ENCODE data around the gene PRKG2.

PRKG2 gene

GRCh38 chr4:81118086-81118485 is 96.9 kb downstream of the PRKG2 start:
- Histone ChIP-seq H3K27me3 (no peaks in the 10 kb centered on the region), H3K4me3 (no peak overlapping the region), H3K4me1 (no peaks in the 10 kb centered on the region), H3K36me3 (no peaks in the 10 kb centered on the region), H3K4me2 (no peak overlapping the region), H3K9me3 (replicated peaks in 1 of 11) (no peaks in the 10 kb centered on the region), H3K27ac (no peak overlapping the region), H3K9ac (no peak overlapping the region), H4K20me1 (no peaks in the 10 kb centered on the region)
- no peak for TF ChIP-seq Cebpa-rat (IDR thresholded peaks at IDR 0.05)

- no peak overlapping the region for H3K4me2 ChIP-seq
- H3K36me3 ChIP-seq = no peaks in the 10 kb centered on the region
These were observed 98.5 kb downstream of the PRKG2 start for GRCh38 chr4:81116566-81116965.

GRCh38 chr4:81113024-81113423 is 102.0 kb downstream of the PRKG2 start:
- no peaks in the 10 kb centered on the region for H3K27me3 ChIP-seq

More at GRCh38 chr4:81116566-81116965, 98.5 kb downstream of the PRKG2 start:
- no peak overlapping the region for H3K4me3 ChIP-seq
- no peak overlapping the region for H3K27ac ChIP-seq
- no peak for TF ChIP-seq Cebpa-rat (IDR thresholded peaks at IDR 0.05)
- no peaks in the 10 kb centered on the region for H4K20me1 ChIP-seq
- no peaks in the 10 kb centered on the region for H3K4me1 ChIP-seq
- H3K27me3 ChIP-seq = no peaks in the 10 kb centered on the region
- no peak overlapping the region for H3K9ac ChIP-seq
- H3K9me3 ChIP-seq (replicated peaks in 1 of 11) = no peaks in the 10 kb centered on the region

GRCh38 chr4:81109356-81109755 is 105.7 kb downstream of the PRKG2 start:
- Histone ChIP-seq H3K27me3 (no peaks in the 10 kb centered on the region), H3K4me3 (no peak overlapping the region), H3K9ac (no peak overlapping the region), H3K4me2 (no peak overlapping the region), H3K27ac (no peak overlapping the region), H4K20me1 (no peaks in the 10 kb centered on the region), H3K4me1 (no peaks in the 10 kb centered on the region), H3K9me3 (replicated peaks in 1 of 11) (no peaks in the 10 kb centered on the region), H3K36me3 (no peaks in the 10 kb centered on the region)
- TF ChIP-seq Cebpa-rat (IDR thresholded peaks at IDR 0.05) = no peak

More at GRCh38 chr4:81113024-81113423, 102.0 kb downstream of the PRKG2 start:
- no peak overlapping the region for H3K4me2 ChIP-seq
- H3K4me1 ChIP-seq = no peaks in the 10 kb centered on the region
- H3K9ac ChIP-seq = no peak overlapping the region
- TF ChIP-seq Cebpa-rat (IDR thresholded peaks at IDR 0.05) = no peak
- no peak overlapping the region for H3K4me3 ChIP-seq
- H3K36me3 ChIP-seq = no peaks in the 10 kb centered on the region
- H3K9me3 ChIP-seq (replicated peaks in 1 of 11) = no peaks in the 10 kb centered on the region
- H3K27ac ChIP-seq = no peak overlapping the region
- H4K20me1 ChIP-seq = no peaks in the 10 kb centered on the region

- Histone ChIP-seq H3K36me3 (no peaks in the 10 kb centered on the region), H4K20me1 (no peaks in the 10 kb centered on the region), H3K27me3 (no peaks in the 10 kb centered on the region), H3K4me2 (no peak overlapping the region), H3K4me3 (no peak overlapping the region), H3K4me1 (no peaks in the 10 kb centered on the region), H3K27ac (no peak overlapping the region), H3K9me3 (replicated peaks in 1 of 11) (no peaks in the 10 kb centered on the region), H3K9ac (no peak overlapping the region)
- TF ChIP-seq Cebpa-rat (IDR thresholded peaks at IDR 0.05) = no peak
These were observed 108.9 kb downstream of the PRKG2 start for GRCh38 chr4:81106150-81106549.

GRCh38 chr4:81102107-81102506 is 112.9 kb downstream of the PRKG2 start:
- no peaks in the 10 kb centered on the region for H3K36me3 ChIP-seq
- TF ChIP-seq Cebpa-rat (IDR thresholded peaks at IDR 0.05) = no peak
- H3K9ac ChIP-seq = no peak overlapping the region
- no peak overlapping the region for H3K4me2 ChIP-seq
- no peak overlapping the region for H3K27ac ChIP-seq
- no peaks in the 10 kb centered on the region for H3K4me1 ChIP-seq
- no peaks in the 10 kb centered on the region for H3K27me3 ChIP-seq
- H3K4me3 ChIP-seq = no peak overlapping the region
- peaks cover 0 to 7% (median 0%) of the 10 kb centered on the region in 11 experiments; a peak in 7 of 22 replicates for H3K9me3 ChIP-seq (replicated peaks in 1 of 11)
- no peaks in the 10 kb centered on the region for H4K20me1 ChIP-seq

GRCh38 chr4:81096566-81096965 is 118.5 kb downstream of the PRKG2 start:
- Histone ChIP-seq H3K9ac (no peak overlapping the region), H3K27me3 (no peaks in the 10 kb centered on the region), H3K4me3 (no peak overlapping the region), H3K4me2 (no peak overlapping the region), H3K4me1 (no peaks in the 10 kb centered on the region), H3K27ac (no peak overlapping the region), H4K20me1 (no peaks in the 10 kb centered on the region), H3K36me3 (no peaks in the 10 kb centered on the region), H3K9me3 (replicated peaks in 1 of 11) (peaks cover 0 to 10% (median 0%) of the 10 kb centered on the region in 11 experiments; a peak in 7 of 22 replicates)
- no peak for TF ChIP-seq Cebpa-rat (IDR thresholded peaks at IDR 0.05)

- Histone ChIP-seq H3K9ac (no peak overlapping the region), H3K4me3 (no peak overlapping the region), H3K27me3 (no peaks in the 10 kb centered on the region), H3K4me1 (no peaks in the 10 kb centered on the region), H3K36me3 (no peaks in the 10 kb centered on the region), H3K9me3 (replicated peaks in 1 of 11) (peaks cover 0 to 10% (median 0%) of the 10 kb centered on the region in 11 experiments; a peak in 7 of 22 replicates), H3K4me2 (no peak overlapping the region), H4K20me1 (no peaks in the 10 kb centered on the region), H3K27ac (no peak overlapping the region)
- TF ChIP-seq Cebpa-rat (IDR thresholded peaks at IDR 0.05) = no peak
These were observed 119.6 kb downstream of the PRKG2 start for GRCh38 chr4:81095389-81095788.

GRCh38 chr4:81093720-81094401 is 121.2 kb downstream of the PRKG2 start:
- H3K9ac ChIP-seq = no peak overlapping the region
- no peaks in the 10 kb centered on the region for H3K36me3 ChIP-seq
- no peaks in the 10 kb centered on the region for H3K27me3 ChIP-seq
- H3K4me3 ChIP-seq = no peak overlapping the region
- no peak overlapping the region for H3K27ac ChIP-seq
- TF ChIP-seq Cebpa-rat (IDR thresholded peaks at IDR 0.05) = no peak
- H3K9me3 ChIP-seq (replicated peaks in 1 of 11) = peaks cover 0 to 10% (median 0%) of the 10 kb centered on the region in 11 experiments; a peak in 7 of 22 replicates
- H3K4me1 ChIP-seq = no peaks in the 10 kb centered on the region
- H4K20me1 ChIP-seq = no peaks in the 10 kb centered on the region
- H3K4me2 ChIP-seq = no peak overlapping the region

- Histone ChIP-seq H3K4me2 (no peak overlapping the region), H3K36me3 (peaks cover 0 to 3% (median 0%) of the 10 kb centered on the region in 11 experiments; a peak in 1 of 22 replicates), H3K27ac (no peak overlapping the region), H3K4me1 (no peaks in the 10 kb centered on the region), H3K9ac (no peak overlapping the region), H3K27me3 (no peaks in the 10 kb centered on the region), H3K9me3 (replicated peaks in 1 of 11) (peaks cover 15 to 20% (median 15%) of the 10 kb centered on the region in 11 experiments), H4K20me1 (no peaks in the 10 kb centered on the region), H3K4me3 (no peak overlapping the region)
- TF ChIP-seq Cebpa-rat (IDR thresholded peaks at IDR 0.05) = no peak
These were observed 129.0 kb downstream of the PRKG2 start for GRCh38 chr4:81085979-81086378.

Data from BLaER1 treated with 17β-estradiol and CSF1 and Interleukin-3, amounts not matched to agents 10 nM and 100 nM (cell line).